Suppressor macrophage treated with lipopolysaccharide for 1 hour (primary cell): ENCODE results near the gene HECTD2.
A peak's percentile ranks its signal among the peaks of the same experiment; 100 is the strongest.
"Not testable (repeated sequence)": the region's sequence is repeated elsewhere in the genome, so short reads cannot be mapped to it uniquely, and the experiment has no call there.

ENCODE experiments used
- DNase-seq, 3 donors: peaks; one replicate each; pipeline ENCODE4 v3.0.0-alpha.2; 2020 to 2022

HECTD2 gene

GRCh38 chr10:91487911-91488582, 77.9 kb downstream of the HECTD2 start:
- no peak for DNase-seq

- peak; percentile 31 to 77 (median 70) for DNase-seq
These were observed 83.2 kb downstream of the HECTD2 start for GRCh38 chr10:91493313-91493712.

- no peak for DNase-seq
These were observed 85.3 kb downstream of the HECTD2 start for GRCh38 chr10:91495402-91495801.

DNA sequence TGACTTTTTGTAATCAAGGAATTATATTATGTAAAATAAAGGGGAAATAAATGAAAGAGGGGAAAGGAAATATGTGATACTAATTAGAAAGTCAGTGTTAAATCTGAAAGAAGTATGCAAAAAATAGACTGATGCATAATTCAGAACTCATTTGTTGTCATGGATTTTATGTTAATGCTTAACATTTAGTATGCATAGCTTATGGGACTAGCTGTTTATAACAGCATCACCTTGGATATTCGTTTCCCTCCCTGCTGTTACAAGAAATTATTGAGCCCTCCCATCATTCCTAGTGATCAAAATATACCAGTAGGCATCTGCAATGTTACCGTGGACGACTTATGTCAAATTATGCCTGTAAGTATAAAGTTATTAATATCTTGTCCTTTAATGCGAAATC, 85.9 kb downstream of the HECTD2 start:
- no peak for DNase-seq

DNA sequence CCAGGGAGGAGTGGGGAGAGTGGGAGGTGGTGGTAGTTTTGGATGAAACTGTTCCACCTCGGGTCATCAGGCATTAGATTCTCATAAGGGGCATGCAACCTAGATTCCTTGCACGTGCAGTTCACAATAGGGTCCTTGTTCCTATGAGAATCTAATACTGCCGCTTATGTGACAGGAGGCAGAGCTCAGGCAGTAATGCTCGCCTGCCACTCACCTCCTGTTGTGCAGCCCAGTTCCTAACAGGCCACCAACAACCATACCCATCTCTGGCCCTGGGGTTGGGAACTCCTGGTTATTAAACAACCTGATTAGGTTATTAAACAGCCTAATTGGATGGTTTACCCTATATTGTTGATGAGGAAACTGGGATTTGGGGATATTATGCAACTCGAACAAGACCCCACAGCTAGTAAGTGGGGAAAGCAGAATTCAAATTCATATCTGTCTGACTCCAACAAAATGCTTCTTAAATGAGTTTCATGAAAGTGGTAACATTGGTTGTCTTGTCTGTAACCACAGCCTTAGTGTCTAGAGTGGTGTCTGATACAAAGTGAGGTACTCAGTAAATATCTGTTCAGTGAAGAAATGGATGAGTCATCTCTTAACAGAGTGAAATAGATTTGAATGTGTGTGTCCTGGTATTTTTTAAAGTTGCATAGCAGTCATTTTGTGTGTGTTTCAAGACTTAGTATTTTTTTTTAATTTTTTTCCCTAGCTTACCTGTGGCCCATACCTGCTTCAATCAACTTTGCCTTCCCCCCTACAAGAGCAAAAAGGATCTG, 101.6 kb downstream of the HECTD2 start:
- no peak for DNase-seq

- no peak for DNase-seq
These were observed 102.3 kb downstream of the HECTD2 start for GRCh38 chr10:91512458-91512857.

DNA sequence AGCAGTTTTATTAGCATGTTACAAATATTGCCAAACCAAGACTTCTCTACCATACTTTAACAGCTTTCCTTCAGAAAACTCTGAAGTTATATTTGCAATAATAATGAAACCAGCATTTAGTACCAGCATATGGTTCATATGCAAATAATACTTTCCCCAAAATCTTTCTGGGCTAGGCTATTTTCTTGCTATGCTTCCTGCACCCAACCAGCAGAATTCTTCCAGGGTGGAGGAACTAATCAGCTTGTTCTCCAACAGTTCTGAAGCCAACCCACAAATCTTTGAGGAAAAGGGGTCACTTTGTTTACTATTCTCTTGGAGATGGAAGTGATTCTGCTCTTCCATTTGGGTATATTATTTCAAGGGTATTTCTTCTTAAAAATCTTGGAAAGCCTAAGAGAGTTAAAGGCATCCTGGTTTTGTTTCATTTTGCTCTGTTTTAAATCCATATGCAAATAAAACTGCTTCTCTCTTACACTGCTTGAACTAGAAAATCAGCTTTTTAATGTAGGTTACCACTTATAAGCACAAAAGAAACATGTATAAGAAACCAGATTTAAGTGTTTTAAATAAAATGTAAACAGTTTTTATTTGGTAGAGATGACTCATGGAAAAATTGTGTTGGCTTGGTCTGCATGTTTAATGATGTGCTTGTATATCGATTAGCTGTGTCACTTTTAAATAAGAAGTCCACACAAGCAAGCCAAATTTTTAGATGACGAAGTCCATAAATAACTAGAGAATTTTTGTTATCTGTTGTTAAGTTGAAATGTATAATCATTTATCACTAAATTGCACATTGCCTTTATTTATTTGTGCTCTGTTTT, 103.7 kb downstream of the HECTD2 start:
- no peak for DNase-seq

DNA sequence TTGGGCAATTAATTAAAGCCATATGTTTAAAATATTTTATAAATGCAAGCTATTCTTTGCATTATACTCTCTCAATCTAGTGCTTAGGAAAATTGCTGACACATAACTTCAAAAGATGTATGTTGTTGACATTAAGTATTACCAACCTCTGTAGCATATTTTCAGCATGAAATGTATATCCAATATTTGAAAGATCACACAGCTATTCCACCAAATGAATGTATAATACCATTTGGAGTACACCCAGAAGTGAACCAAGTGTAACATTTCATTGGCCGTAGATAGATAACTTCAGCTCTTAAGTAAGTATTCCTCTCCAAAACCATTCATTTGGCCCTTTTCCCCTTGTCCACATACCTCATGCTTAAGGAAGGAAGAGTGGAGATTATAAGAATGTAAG, 104.6 kb downstream of the HECTD2 start:
- DNase-seq, result no peak

GRCh38 chr10:91517394-91517793, 107.2 kb downstream of the HECTD2 start:
- no peak for DNase-seq

GRCh38 chr10:91519899-91520514, 109.9 kb downstream of the HECTD2 start:
- DNase-seq, result no peak

DNA sequence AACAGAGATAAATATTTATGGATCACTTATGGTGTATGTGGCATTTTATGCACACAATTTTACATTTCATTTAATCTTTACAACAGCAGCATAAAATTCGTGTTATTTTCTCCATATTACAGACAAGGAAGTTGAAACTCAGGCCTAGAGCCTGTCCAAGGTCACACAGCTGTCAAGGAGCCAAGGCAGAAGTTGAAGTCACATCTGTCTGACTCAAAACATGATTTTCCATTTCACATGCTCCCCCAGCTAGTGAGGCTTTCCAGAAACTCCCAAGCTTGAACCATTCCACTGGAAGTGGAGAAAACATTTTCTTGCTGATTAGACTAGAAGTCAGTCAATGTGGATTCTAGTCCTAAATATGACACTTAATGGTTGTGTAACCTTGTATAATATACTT, 110.5 kb downstream of the HECTD2 start:
- peak; percentile 58 to 78 (median 59) for DNase-seq

GRCh38 chr10:91521439-91521838, 111.3 kb downstream of the HECTD2 start:
- peak; percentile 55 to 78 (median 67) for DNase-seq

DNA sequence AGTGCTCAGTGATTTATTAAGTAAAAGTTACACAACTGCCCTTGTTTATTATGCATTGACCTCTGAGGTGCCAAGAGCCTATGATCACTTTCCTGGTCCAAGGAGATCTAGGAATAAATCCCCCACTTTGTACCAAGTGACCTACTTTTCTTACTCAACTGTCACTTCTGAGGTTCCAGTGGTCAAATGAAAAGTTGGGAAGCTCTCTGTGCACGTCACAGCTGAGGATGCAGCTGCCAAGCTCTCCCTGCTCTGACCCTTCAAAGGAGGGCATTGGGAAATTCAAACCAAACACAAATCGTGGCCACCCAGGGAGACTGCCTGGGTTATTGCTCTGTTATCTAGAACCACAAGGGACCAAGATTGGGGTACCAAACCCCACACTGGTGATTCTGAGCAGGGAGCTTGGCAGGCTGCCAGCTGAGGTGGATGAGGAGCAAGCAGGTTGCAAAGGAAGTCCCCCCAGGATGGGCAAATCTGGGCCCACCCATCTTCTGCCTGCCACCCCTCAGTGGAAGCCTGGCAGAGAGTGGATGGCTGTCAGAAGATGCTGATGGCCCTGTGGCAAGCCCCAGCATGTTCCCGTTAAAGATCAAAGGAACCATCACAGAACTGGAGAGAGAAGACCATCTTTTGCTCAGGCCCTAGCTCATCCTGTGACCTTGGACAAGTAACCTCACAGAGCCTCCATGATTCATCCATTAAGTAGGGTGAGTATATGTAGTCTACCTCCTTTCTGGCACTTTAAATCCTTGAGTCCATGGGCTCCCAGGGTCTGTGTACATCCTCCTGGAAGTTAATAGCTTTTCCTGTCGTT, 116.0 kb downstream of the HECTD2 start:
- no peak for DNase-seq

- DNase-seq, result no peak
These were observed 117.9 kb downstream of the HECTD2 start for GRCh38 chr10:91528080-91528479.

GRCh38 chr10:91528768-91529167, 118.6 kb downstream of the HECTD2 start:
- DNase-seq, result no peak

GRCh38 chr10:91534789-91535188, 124.6 kb downstream of the HECTD2 start:
- not testable (repeated sequence) for DNase-seq

GRCh38 chr10:91536111-91536510, 126.0 kb downstream of the HECTD2 start:
- DNase-seq, result no peak

- DNase-seq, result no peak
These were observed 126.6 kb downstream of the HECTD2 start for GRCh38 chr10:91536733-91537132.

GRCh38 chr10:91537614-91538383, 127.7 kb downstream of the HECTD2 start:
- DNase-seq, result no peak

GRCh38 chr10:91539930-91540329, 129.8 kb downstream of the HECTD2 start:
- DNase-seq, result no peak

DNA sequence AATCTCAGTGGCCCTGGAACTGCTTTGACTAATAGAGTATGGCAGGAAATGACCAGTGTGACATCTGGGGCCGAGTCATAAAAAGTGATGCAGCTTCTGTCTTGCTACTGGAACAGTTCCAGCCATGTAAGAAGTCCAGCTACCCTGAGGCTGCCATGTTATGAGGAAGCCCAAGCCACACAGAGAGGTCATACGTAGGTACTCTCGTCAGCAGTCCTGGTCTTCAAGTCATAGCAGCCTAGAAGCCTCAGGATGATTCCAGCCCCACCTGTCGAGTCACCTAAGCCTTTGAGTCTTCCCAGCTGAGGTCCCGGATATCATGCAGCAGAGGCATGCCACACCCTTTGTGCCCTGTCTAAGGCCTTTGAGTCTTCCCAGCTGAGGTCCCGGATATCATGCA, 130.6 kb downstream of the HECTD2 start:
- peak; percentile 51 to 58 (median 57) for DNase-seq
